ENCODE results near the gene ATG16L1.

ATG16L1 gene

DNA sequence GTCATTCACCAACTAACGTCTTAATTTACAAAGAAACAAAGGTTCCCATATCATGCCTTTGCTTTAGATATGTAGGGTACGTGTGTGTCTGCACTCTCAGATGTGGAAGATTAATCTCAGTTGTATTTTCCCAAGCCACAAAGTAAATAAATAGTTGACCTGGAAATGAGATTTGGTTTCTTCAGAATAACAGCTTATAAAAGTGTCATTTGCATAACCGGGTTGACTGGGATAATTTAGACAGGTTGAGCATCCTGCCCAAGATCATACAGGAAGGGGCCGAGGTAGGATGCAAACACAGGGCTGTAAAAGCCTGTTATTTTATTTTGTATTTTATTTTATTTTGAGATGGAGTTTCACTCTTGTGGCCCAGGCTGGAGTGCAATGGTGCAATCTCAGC is 19.5 kb downstream of the ATG16L1 start:
- WGBS (ENCODE audit: insufficient coverage) = 96% methylated on average over 3 of the region's 4 CpGs
- H3K4me3 ChIP-seq (ENCODE audit: control insufficient read depth in 1 of 7, extremely low read depth in 1 of 7, insufficient read depth in 4 of 7, low read depth in 2 of 7, low read length in 6 of 7) = no peak overlapping the region
- H3K9me3 ChIP-seq (ENCODE audit: control extremely low read depth in 1 of 5, control insufficient read depth in 4 of 5, insufficient read depth in 2 of 5, low read depth in 1 of 5, low read length in 4 of 5) = no peaks in the 10 kb centered on the region
- H3K27me3 ChIP-seq (replicated peaks in 2 of 5; ENCODE audit: control insufficient read depth in 4 of 5, insufficient read depth in 5 of 5, low read length in 4 of 5) = no peaks in the 10 kb centered on the region
- no peak for DNase-seq
- POLR2A ChIA-PET = no interaction called here
- peaks cover 0 to 18% (median 7%) of the 10 kb centered on the region in 4 experiments for H3K4me1 ChIP-seq (ENCODE audit: control extremely low read depth in 1 of 4, control insufficient read depth in 4 of 4, insufficient read depth in 4 of 4, low read length in 3 of 4)
- no peak overlapping the region for H3K27ac ChIP-seq (ENCODE audit: insufficient read depth in 1 of 2, low read depth in 1 of 2, low read length in 2 of 2, poor library complexity in 1 of 2, severe bottlenecking in 2 of 2)
- H3K36me3 ChIP-seq (ENCODE audit: control insufficient read depth in 4 of 4, insufficient read depth in 4 of 4, low read length in 3 of 4) = peaks cover 33 to 81% (median 57%) of the 10 kb centered on the region in 4 experiments
- CTCF ChIA-PET = no interaction called here

DNA sequence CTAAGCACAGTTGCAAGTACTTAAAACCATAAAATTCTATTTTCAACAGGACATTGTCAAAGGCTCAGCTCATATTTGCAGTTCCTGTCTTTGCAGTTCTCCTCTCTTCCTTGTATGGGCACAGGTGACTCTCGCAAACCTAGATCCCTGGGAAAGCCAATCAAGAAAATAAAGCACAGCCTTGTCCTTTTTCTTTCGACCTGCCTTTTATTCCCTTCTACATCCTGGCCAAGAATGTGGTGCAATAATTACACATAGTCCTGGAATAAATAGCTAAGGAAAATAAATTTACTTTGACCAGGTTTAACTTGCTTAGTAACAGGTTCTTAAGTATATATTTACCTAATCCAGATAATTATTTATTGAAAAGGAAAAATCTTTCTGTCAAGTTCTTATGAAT is 20.2 kb downstream of the ATG16L1 start:
- H3K27me3 ChIP-seq (replicated peaks in 2 of 5; ENCODE audit: control insufficient read depth in 4 of 5, insufficient read depth in 5 of 5, low read length in 4 of 5) = no peaks in the 10 kb centered on the region
- ChIA-PET CTCF (interaction anchor here (1.1 kb wide), 1 partner anchor 18 kb away, joined by 3 read pairs; no protein-coding TSS in a partner anchor), POLR2A (no interaction called here)
- H3K27ac ChIP-seq (ENCODE audit: insufficient read depth in 1 of 2, low read depth in 1 of 2, low read length in 2 of 2, poor library complexity in 1 of 2, severe bottlenecking in 2 of 2) = no peak overlapping the region
- H3K4me3 ChIP-seq (ENCODE audit: control insufficient read depth in 1 of 7, extremely low read depth in 1 of 7, insufficient read depth in 4 of 7, low read depth in 2 of 7, low read length in 6 of 7) = no peak overlapping the region
- no peak for DNase-seq
- no peaks in the 10 kb centered on the region for H3K9me3 ChIP-seq (ENCODE audit: control extremely low read depth in 1 of 5, control insufficient read depth in 4 of 5, insufficient read depth in 2 of 5, low read depth in 1 of 5, low read length in 4 of 5)
- peaks cover 33 to 82% (median 56%) of the 10 kb centered on the region in 4 experiments for H3K36me3 ChIP-seq (ENCODE audit: control insufficient read depth in 4 of 4, insufficient read depth in 4 of 4, low read length in 3 of 4)
- WGBS (ENCODE audit: insufficient coverage) = no CpG with 5 or more reads among the region's 2 CpGs
- H3K4me1 ChIP-seq (ENCODE audit: control extremely low read depth in 1 of 4, control insufficient read depth in 4 of 4, insufficient read depth in 4 of 4, low read length in 3 of 4) = peaks cover 0 to 18% (median 7%) of the 10 kb centered on the region in 4 experiments

DNA sequence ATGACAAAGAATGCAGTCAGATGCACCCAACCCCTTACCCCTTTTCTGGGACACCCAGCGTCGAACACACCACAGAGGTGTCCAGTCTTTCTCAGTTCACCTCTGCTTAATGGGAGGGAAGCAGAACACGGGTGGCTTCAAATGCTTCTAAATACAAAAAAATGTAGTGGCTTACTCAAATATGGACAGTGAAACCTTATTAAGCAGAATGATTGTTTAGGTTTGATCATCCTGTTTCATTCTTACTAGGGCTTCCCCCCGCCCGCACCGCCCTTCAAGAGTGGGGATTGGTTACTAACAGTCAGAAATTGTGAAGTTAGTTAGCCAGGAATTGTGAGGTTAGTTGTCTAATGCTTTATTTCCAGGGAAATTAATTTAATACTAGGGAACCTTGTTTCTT is 21.6 kb downstream of the ATG16L1 start:
- H3K4me1 ChIP-seq (ENCODE audit: control extremely low read depth in 1 of 4, control insufficient read depth in 4 of 4, insufficient read depth in 4 of 4, low read length in 3 of 4) = peaks cover 0 to 11% (median 0%) of the 10 kb centered on the region in 4 experiments
- no peaks in the 10 kb centered on the region for H3K9me3 ChIP-seq (ENCODE audit: control extremely low read depth in 1 of 5, control insufficient read depth in 4 of 5, insufficient read depth in 2 of 5, low read depth in 1 of 5, low read length in 4 of 5)
- no peak for DNase-seq
- peaks cover 43 to 86% (median 61%) of the 10 kb centered on the region in 4 experiments for H3K36me3 ChIP-seq (ENCODE audit: control insufficient read depth in 4 of 4, insufficient read depth in 4 of 4, low read length in 3 of 4)
- CTCF ChIA-PET = no interaction called here
- H3K4me3 ChIP-seq (ENCODE audit: control insufficient read depth in 1 of 7, extremely low read depth in 1 of 7, insufficient read depth in 4 of 7, low read depth in 2 of 7, low read length in 6 of 7) = no peak overlapping the region
- no peaks in the 10 kb centered on the region for H3K27me3 ChIP-seq (replicated peaks in 2 of 5; ENCODE audit: control insufficient read depth in 4 of 5, insufficient read depth in 5 of 5, low read length in 4 of 5)
- WGBS (ENCODE audit: insufficient coverage) = 95% methylated on average over 6 of the region's 6 CpGs
- POLR2A ChIA-PET = no interaction called here
- no peak overlapping the region for H3K27ac ChIP-seq (ENCODE audit: insufficient read depth in 1 of 2, low read depth in 1 of 2, low read length in 2 of 2, poor library complexity in 1 of 2, severe bottlenecking in 2 of 2)

DNA sequence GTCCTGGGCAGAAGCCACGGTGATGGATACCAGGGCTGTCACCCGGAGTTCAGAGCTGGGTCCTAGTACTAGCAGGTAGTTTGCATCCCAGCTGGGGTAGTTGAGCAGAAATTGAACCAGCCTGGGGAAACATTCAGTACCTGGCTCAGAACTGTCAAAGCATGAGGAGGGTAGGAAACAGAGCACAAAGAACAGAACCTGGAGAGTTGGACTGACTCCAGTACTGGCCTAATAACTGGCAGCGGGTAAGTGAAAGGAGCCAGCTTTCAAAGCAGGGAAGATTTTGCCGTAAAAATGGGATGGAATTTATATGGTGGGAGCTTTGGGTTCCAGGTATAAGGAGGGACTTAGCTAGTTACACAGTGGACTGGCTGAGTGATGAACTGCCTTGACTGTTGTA is 23.8 kb downstream of the ATG16L1 start:
- Histone ChIP-seq H3K4me1 (ENCODE audit: control extremely low read depth in 1 of 4, control insufficient read depth in 4 of 4, insufficient read depth in 4 of 4, low read length in 3 of 4) (peaks cover 0 to 5% (median 0%) of the 10 kb centered on the region in 4 experiments), H3K9me3 (ENCODE audit: control extremely low read depth in 1 of 5, control insufficient read depth in 4 of 5, insufficient read depth in 2 of 5, low read depth in 1 of 5, low read length in 4 of 5) (no peaks in the 10 kb centered on the region), H3K27ac (ENCODE audit: insufficient read depth in 1 of 2, low read depth in 1 of 2, low read length in 2 of 2, poor library complexity in 1 of 2, severe bottlenecking in 2 of 2) (no peak overlapping the region), H3K4me3 (ENCODE audit: control insufficient read depth in 1 of 7, extremely low read depth in 1 of 7, insufficient read depth in 4 of 7, low read depth in 2 of 7, low read length in 6 of 7) (no peak overlapping the region), H3K27me3 (replicated peaks in 2 of 5; ENCODE audit: control insufficient read depth in 4 of 5, insufficient read depth in 5 of 5, low read length in 4 of 5) (no peaks in the 10 kb centered on the region), H3K36me3 (ENCODE audit: control insufficient read depth in 4 of 4, insufficient read depth in 4 of 4, low read length in 3 of 4) (peaks cover 49 to 94% (median 69%) of the 10 kb centered on the region in 4 experiments)
- POLR2A ChIA-PET = no interaction called here
- 98% methylated on average over 4 of the region's 4 CpGs for WGBS (ENCODE audit: insufficient coverage)
- no peak for DNase-seq
- CTCF ChIA-PET = interaction anchor here (1.6 kb wide), 1 partner anchor 12 kb away, joined by 4 read pairs; no protein-coding TSS in a partner anchor

DNA sequence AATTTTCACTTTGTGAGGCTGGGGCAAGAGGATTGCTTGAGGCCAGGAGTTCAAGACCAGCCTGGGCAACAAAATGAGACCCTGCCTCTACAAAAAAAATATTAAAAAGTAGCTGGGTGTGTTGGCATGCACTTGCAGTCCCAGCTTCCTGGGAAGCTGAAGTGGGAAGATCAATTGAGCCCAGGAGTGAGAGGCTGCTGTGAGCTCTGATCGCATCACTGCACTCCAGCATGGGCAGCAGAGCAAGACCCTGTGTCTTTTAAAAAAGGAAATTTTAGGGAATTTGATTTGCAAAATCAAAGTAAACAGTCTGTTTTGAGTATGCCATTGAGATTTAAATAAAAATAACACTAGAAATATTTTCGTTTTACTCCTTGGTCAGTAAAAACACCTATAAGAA is 27.4 kb downstream of the ATG16L1 start:
- Histone ChIP-seq H3K9me3 (ENCODE audit: control extremely low read depth in 1 of 5, control insufficient read depth in 4 of 5, insufficient read depth in 2 of 5, low read depth in 1 of 5, low read length in 4 of 5) (no peaks in the 10 kb centered on the region), H3K27me3 (replicated peaks in 2 of 5; ENCODE audit: control insufficient read depth in 4 of 5, insufficient read depth in 5 of 5, low read length in 4 of 5) (no peaks in the 10 kb centered on the region), H3K4me3 (ENCODE audit: control insufficient read depth in 1 of 7, extremely low read depth in 1 of 7, insufficient read depth in 4 of 7, low read depth in 2 of 7, low read length in 6 of 7) (no peak overlapping the region), H3K27ac (ENCODE audit: insufficient read depth in 1 of 2, low read depth in 1 of 2, low read length in 2 of 2, poor library complexity in 1 of 2, severe bottlenecking in 2 of 2) (no peak overlapping the region), H3K36me3 (ENCODE audit: control insufficient read depth in 4 of 4, insufficient read depth in 4 of 4, low read length in 3 of 4) (peaks cover 36 to 85% (median 70%) of the 10 kb centered on the region in 4 experiments), H3K4me1 (ENCODE audit: control extremely low read depth in 1 of 4, control insufficient read depth in 4 of 4, insufficient read depth in 4 of 4, low read length in 3 of 4) (no peaks in the 10 kb centered on the region)
- no CpG with 5 or more reads among the region's 2 CpGs for WGBS (ENCODE audit: insufficient coverage)
- ChIA-PET POLR2A (no interaction called here), CTCF (interaction anchor here (0.6 to 2.5 kb wide), 3 partner anchors 11 to 406 kb away, joined by 3 to 9 read pairs (median 3); no protein-coding TSS in a partner anchor)
- DNase-seq = no peak

DNA sequence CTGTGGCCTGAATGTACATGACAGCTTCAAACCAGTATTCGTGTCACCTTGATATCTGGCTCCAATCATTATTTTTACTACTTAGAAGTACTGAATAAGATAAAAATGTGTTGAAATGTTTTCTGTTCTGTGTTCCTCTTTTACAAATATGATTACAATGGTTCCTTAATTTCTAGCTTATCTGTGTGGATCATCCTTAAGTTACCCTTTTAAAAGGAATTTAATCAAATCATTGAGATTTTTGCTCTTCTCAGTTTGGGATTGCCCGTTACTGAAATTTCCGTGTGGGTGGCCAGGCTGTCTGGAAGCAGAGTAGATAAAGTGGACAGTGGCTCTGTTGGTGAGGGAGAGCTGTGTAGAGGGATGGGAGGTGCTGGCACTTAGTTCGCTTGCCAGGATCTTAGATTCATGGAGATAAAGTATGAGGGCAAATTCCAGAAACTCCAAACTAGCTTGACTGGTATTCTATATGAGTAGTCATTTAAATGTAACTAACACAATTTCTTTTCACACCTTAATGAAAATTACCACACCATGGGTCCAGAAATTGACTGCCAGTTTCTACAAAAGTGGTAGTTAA is 28.7 kb downstream of the ATG16L1 start:
- no peak overlapping the region for H3K4me3 ChIP-seq (ENCODE audit: control insufficient read depth in 1 of 7, extremely low read depth in 1 of 7, insufficient read depth in 4 of 7, low read depth in 2 of 7, low read length in 6 of 7)
- 100% methylated on average over 2 of the region's 4 CpGs for WGBS (ENCODE audit: insufficient coverage)
- ChIA-PET CTCF (interaction anchor here (1.2 kb wide), 1 partner anchor 9 kb away, joined by 3 read pairs; no protein-coding TSS in a partner anchor), POLR2A (no interaction called here)
- no peak overlapping the region for H3K27ac ChIP-seq (ENCODE audit: insufficient read depth in 1 of 2, low read depth in 1 of 2, low read length in 2 of 2, poor library complexity in 1 of 2, severe bottlenecking in 2 of 2)
- DNase-seq = no peak
- no peaks in the 10 kb centered on the region for H3K9me3 ChIP-seq (ENCODE audit: control extremely low read depth in 1 of 5, control insufficient read depth in 4 of 5, insufficient read depth in 2 of 5, low read depth in 1 of 5, low read length in 4 of 5)
- peaks cover 28 to 82% (median 63%) of the 10 kb centered on the region in 4 experiments for H3K36me3 ChIP-seq (ENCODE audit: control insufficient read depth in 4 of 4, insufficient read depth in 4 of 4, low read length in 3 of 4)
- H3K4me1 ChIP-seq (ENCODE audit: control extremely low read depth in 1 of 4, control insufficient read depth in 4 of 4, insufficient read depth in 4 of 4, low read length in 3 of 4) = no peaks in the 10 kb centered on the region
- H3K27me3 ChIP-seq (replicated peaks in 2 of 5; ENCODE audit: control insufficient read depth in 4 of 5, insufficient read depth in 5 of 5, low read length in 4 of 5) = no peaks in the 10 kb centered on the region

DNA sequence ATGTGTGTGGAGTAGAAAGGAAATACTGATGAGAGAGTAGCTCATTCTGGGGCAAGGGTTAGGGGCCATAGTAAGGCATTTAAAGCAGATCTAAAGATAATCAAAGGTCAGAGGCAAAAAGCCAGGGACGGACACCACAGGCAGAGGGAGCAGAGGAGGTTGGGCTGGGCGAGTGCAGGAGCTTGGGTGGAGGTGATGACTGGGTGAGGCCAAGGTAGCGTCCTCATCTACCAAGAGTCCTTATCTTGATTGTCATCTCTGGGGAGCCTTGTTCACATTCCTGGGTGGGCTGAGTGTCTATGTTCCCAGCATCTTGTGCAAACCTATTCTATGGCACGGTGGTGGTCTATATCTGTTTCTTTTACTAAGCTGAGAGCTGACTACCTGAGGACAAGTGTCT is 30.1 kb downstream of the ATG16L1 start:
- ChIA-PET CTCF (interaction anchor here (0.9 kb wide), 1 partner anchor 94 kb away, joined by 3 read pairs; no protein-coding TSS in a partner anchor), POLR2A (no interaction called here)

More for the DNA sequence above, 30.1 kb downstream of the ATG16L1 start:
- no peaks in the 10 kb centered on the region for H3K4me1 ChIP-seq (ENCODE audit: control extremely low read depth in 1 of 4, control insufficient read depth in 4 of 4, insufficient read depth in 4 of 4, low read length in 3 of 4)
- H3K36me3 ChIP-seq (ENCODE audit: control insufficient read depth in 4 of 4, insufficient read depth in 4 of 4, low read length in 3 of 4) = peaks cover 26 to 82% (median 64%) of the 10 kb centered on the region in 4 experiments
- no peak overlapping the region for H3K4me3 ChIP-seq (ENCODE audit: control insufficient read depth in 1 of 7, extremely low read depth in 1 of 7, insufficient read depth in 4 of 7, low read depth in 2 of 7, low read length in 6 of 7)
- WGBS (ENCODE audit: insufficient coverage) = 100% methylated on average over 2 of the region's 4 CpGs
- H3K9me3 ChIP-seq (ENCODE audit: control extremely low read depth in 1 of 5, control insufficient read depth in 4 of 5, insufficient read depth in 2 of 5, low read depth in 1 of 5, low read length in 4 of 5) = no peaks in the 10 kb centered on the region
- no peak overlapping the region for H3K27ac ChIP-seq (ENCODE audit: insufficient read depth in 1 of 2, low read depth in 1 of 2, low read length in 2 of 2, poor library complexity in 1 of 2, severe bottlenecking in 2 of 2)
- H3K27me3 ChIP-seq (replicated peaks in 2 of 5; ENCODE audit: control insufficient read depth in 4 of 5, insufficient read depth in 5 of 5, low read length in 4 of 5) = no peaks in the 10 kb centered on the region
- DNase-seq = no peak
